HepG2 (cell line): ENCODE measurements around the gene HSPB6. TPM values are rescaled to one million over a fixed set of nuclear protein-coding genes. Genes with fewer than 3 reads are reported as not detected.

Source experiments
- ATAC-seq: fragments of 200-7000 bp; cut with Tn5 transposase; 3 replicates; pipeline ENCODE4 v1.9.1; 2020; ENCODE audit warnings: mild to moderate bottlenecking, moderate library complexity
- BruUV-seq: library from RNA; stranded (reverse); fragments of 400-500 nt; replicated peaks from 2 replicates; lab custom pipeline; 2021; lab: Mats Ljungman, UMichigan
- CTCF ChIA-PET: fragments of 300-600 bp; formaldehyde crosslinking; extraction: SDS; loops from one replicate; lab custom pipeline; 2021; ENCODE audit warnings: low total read pairs, inconsistent platforms, low intra/inter-chr PET ratio; lab: Yijun Ruan, JAX
- POLR2A ChIA-PET: fragments of 350-600 bp; sonication (Branson Sonifier 250); formaldehyde crosslinking; loops from one replicate; lab custom pipeline; 2020; ENCODE audit warnings: antibody characterized with exemption, inconsistent platforms; lab: Yijun Ruan, JAX
- DNase-seq: peaks from one replicate; pipeline ENCODE4 v3.0.0-alpha.2; 2015; ENCODE audit warnings: low spot score
- FAIRE-seq: peaks from 3 replicates; lab custom pipeline; 2011; peaks lifted over from hg19 to GRCh38; lab: Jason Lieb, UNC
- H2AFZ ChIP-seq: one replicate; pipeline ENCODE4 v1.6.1; 2011; ENCODE audit warnings: low read length, inconsistent platforms
- H3K27ac ChIP-seq: fragments of 300-600 bp; 3 replicates; pipeline ENCODE4 v1.8.0; 2011; ENCODE audit warnings: mixed run types, mild to moderate bottlenecking, mixed read lengths, low read length, inconsistent platforms; ENCODE audit not compliant: insufficient read depth; ENCODE audit errors: extremely low read length
- H3K27me3 ChIP-seq, 2 experiments: fragments of 200-600 bp in 1 of 2; 2 replicates in 1 of 2; 3 replicates in 1 of 2; pipeline versions ENCODE4 v1.6.0 to v1.8.0; 2011; ENCODE audit warnings: low read length in 2 of 2, mild to moderate bottlenecking in 2 of 2, moderate library complexity in 2 of 2, inconsistent platforms in 1 of 2; ENCODE audit not compliant: insufficient read depth in 2 of 2, control insufficient read depth in 1 of 2
- H3K36me3 ChIP-seq, 2 experiments: fragments of 200-600 bp in 1 of 2; replicated peaks in 1 of 2; 2 replicates in 1 of 2; 3 replicates in 1 of 2; pipeline versions ENCODE4 v1.5.1 to v1.8.0; 2011; ENCODE audit warnings: low read length in 2 of 2, inconsistent platforms in 1 of 2; ENCODE audit not compliant: insufficient read depth in 2 of 2, control insufficient read depth in 1 of 2
- H3K4me1 ChIP-seq: 2 replicates; pipeline ENCODE4 v1.5.1; 2012; ENCODE audit warnings: low read length, inconsistent platforms; ENCODE audit not compliant: insufficient read depth
- H3K4me2 ChIP-seq: 2 replicates; pipeline ENCODE4 v1.6.0; 2011; ENCODE audit warnings: low read depth, low read length, inconsistent platforms
- H3K4me3 ChIP-seq, 3 experiments: fragments of 200-600 bp in 1 of 3; sonication (generic), shearing (Covaris generic) in 1 of 3; replicated peaks in 1 of 3; 2 replicates each; pipeline ENCODE4 v1.5.1; 2011 to 2016; ENCODE audit warnings: low read length in 3 of 3, inconsistent platforms in 2 of 3, low read depth in 2 of 3, mild to moderate bottlenecking in 2 of 3, control low read depth in 1 of 3, mixed read lengths in 1 of 3; ENCODE audit not compliant: insufficient read depth in 1 of 3
- H3K79me2 ChIP-seq: one replicate; pipeline ENCODE4 v1.6.1; 2011; ENCODE audit warnings: low read length, inconsistent platforms; ENCODE audit not compliant: insufficient read depth
- H3K9ac ChIP-seq: 2 replicates; pipeline ENCODE4 v1.6.0; 2011; ENCODE audit warnings: mild to moderate bottlenecking, low read depth, low read length, inconsistent platforms; ENCODE audit not compliant: insufficient read depth
- H3K9me3 ChIP-seq: 2 replicates; pipeline ENCODE4 v1.5.1; 2012; ENCODE audit warnings: mild to moderate bottlenecking, low read length
- H4K20me1 ChIP-seq: 2 replicates; pipeline ENCODE4 v1.6.0; 2011; ENCODE audit warnings: inconsistent platforms, mild to moderate bottlenecking, low read length, moderate library complexity; ENCODE audit not compliant: insufficient read depth
- AKAP8 ChIP-seq: sonication (generic); formaldehyde crosslinking; IDR thresholded peaks from 2 replicates; pipeline ENCODE4 v1.5.1; 2020; ENCODE audit warnings: mild to moderate bottlenecking, missing genetic modification reagents
- MEF2D ChIP-seq: sonication (generic); formaldehyde crosslinking; IDR thresholded peaks from 2 replicates; pipeline ENCODE4 v1.5.1; 2020; ENCODE audit warnings: mild to moderate bottlenecking, missing genetic modification reagents
- SP4 ChIP-seq: sonication (generic); formaldehyde crosslinking; IDR thresholded peaks from 2 replicates; pipeline ENCODE4 v1.8.1; 2023; ENCODE audit warnings: mild to moderate bottlenecking, missing genetic modification reagents
- ZBTB33 ChIP-seq: sonication (generic); formaldehyde crosslinking; IDR thresholded peaks from 2 replicates; pipeline ENCODE4 v1.4.0; 2020; ENCODE audit warnings: missing genetic modification reagents
- ZNF143 ChIP-seq: sonication (generic); formaldehyde crosslinking; IDR thresholded peaks from 2 replicates; pipeline ENCODE4 v1.4.0; 2020; ENCODE audit warnings: missing genetic modification reagents
- ZNF317 ChIP-seq: sonication (generic); formaldehyde crosslinking; IDR thresholded peaks from 2 replicates; pipeline ENCODE4 v1.5.0; 2020; ENCODE audit warnings: mild to moderate bottlenecking, missing genetic modification reagents
- ZNF564 ChIP-seq: sonication (generic); formaldehyde crosslinking; IDR thresholded peaks from 2 replicates; pipeline ENCODE4 v1.8.1; 2023; ENCODE audit warnings: mild to moderate bottlenecking, missing genetic modification reagents
- ZNF768 ChIP-seq: sonication (generic); formaldehyde crosslinking; IDR thresholded peaks from 2 replicates; pipeline ENCODE4 v1.4.0; 2020; ENCODE audit warnings: missing genetic modification reagents
- WGBS: methylation state at CpG from one replicate; pipeline ENCODE4 v1.1.6; 2017; ENCODE audit warnings: low lambda C conversion rate; 5-methylcytosine and 5-hydroxymethylcytosine counted together
- in situ Hi-C: cut with HindIII; loops from 2 replicates; pipeline ENCODE4 v1.10.0; 2017; ENCODE audit warnings: low pct_unique_long_range_greater_than_20kb; ENCODE audit not compliant: extremely low pct_ligation_motif_present
- intact Hi-C: fragments of 100-400 bp; cut with micrococcal nuclease; formaldehyde crosslinking; loops from one replicate; pipeline ENCODE4 v1.10.0; 2022; ENCODE audit not compliant: unreplicated experiment
- polyA plus RNA-seq, 8 experiments: library from polyadenylated mRNA; depleted of rRNA in 3 of 8; stranded (reverse) in 7 of 8; unstranded in 1 of 8; fragments of >200 nt; fragmentation: Illumina TruSeq in 4 of 8; extraction: Trizol in 4 of 8; gene quantifications; 2 replicates each; pipeline versions ENCODE4 v1.2.1 to v1.2.3, GENCODE V29; 2011 to 2016; ENCODE audit warnings: low read depth in 4 of 8, missing spikeins in 1 of 8, mixed read lengths in 1 of 8; ENCODE audit not compliant: insufficient read depth in 1 of 8
- total RNA-seq, 5 experiments: library from RNA; depleted of rRNA; stranded (reverse); fragments of >200 nt; fragmentation: Illumina TruSeq; extraction: Trizol; gene quantifications; 2 replicates each; pipeline ENCODE4 v1.2.3, GENCODE V29; 2016; ENCODE audit warnings: low read depth in 1 of 5
- TF ChIP-seq, protein P1 (sequence below): fragments of 450-650 bp; IDR thresholded peaks from 2 replicates; pipeline ENCODE4 v1.6.1; 2016

Gene HSPB6
- total and polyA plus RNA-seq, 2 of the 13 experiments (the other 11 are each of a cell fraction or from before 2014, with no cell fraction given): 0.18 TPM; not detected in 1

- Histone ChIP-seq H4K20me1 (peaks cover 8% of the 10 kb centered on the region), H3K79me2 (peaks cover 21% of the 10 kb centered on the region), H3K9me3 (no peaks in the 10 kb centered on the region), H3K27me3 (no peaks in the 10 kb centered on the region), H2AFZ (no peak overlapping the region), H3K27ac (no peak overlapping the region), H3K9ac (peak overlapping the region; percentile 81), H3K4me1 (peaks cover 34% of the 10 kb centered on the region), H3K36me3 (peaks cover 0 to 6% of the 10 kb centered on the region in 2 experiments; a peak in 2 of 5 replicates), H3K4me2 (peak overlapping the region; percentile 96), H3K4me3 (peak overlapping the region; percentile 69 to 91 (median 81); a peak in 5 of 6 replicates)
- in situ Hi-C loops (loop anchor here (5.0 kb wide), 1 partner anchor 168 kb away; the partner anchor contains the start of gene TMEM147), intact Hi-C loops (no loop called here)
- no TSS peak for BruUV-seq
- ChIA-PET CTCF (interaction anchor here (7.0 kb wide), 1 partner anchor 21 kb away, joined by 201 read pairs; no protein-coding TSS in a partner anchor), POLR2A (interaction anchor here (5.0 kb wide), 1 partner anchor 13 kb away, joined by 23 read pairs; no protein-coding TSS in a partner anchor)
- TF ChIP-seq ZNF317 (CRISPR knock-in tag) (no peak), ZBTB33 (CRISPR knock-in tag) (peak; percentile 70), MEF2D (no peak), ZNF143 (CRISPR knock-in tag) (no peak), ZNF564 (CRISPR knock-in tag) (0 out of 2 replicates have a peak, but pooled peaks have one; percentile 8), SP4 (CRISPR knock-in tag) (peak; percentile 20; the same call in 1 of the 2 replicates), ZNF768 (CRISPR knock-in tag) (0 out of 2 replicates have a peak, but pooled peaks have one; percentile 5), AKAP8 (peak; percentile 18; the same call in 1 of the 2 replicates)
- TF ChIP-seq, protein P1, sequence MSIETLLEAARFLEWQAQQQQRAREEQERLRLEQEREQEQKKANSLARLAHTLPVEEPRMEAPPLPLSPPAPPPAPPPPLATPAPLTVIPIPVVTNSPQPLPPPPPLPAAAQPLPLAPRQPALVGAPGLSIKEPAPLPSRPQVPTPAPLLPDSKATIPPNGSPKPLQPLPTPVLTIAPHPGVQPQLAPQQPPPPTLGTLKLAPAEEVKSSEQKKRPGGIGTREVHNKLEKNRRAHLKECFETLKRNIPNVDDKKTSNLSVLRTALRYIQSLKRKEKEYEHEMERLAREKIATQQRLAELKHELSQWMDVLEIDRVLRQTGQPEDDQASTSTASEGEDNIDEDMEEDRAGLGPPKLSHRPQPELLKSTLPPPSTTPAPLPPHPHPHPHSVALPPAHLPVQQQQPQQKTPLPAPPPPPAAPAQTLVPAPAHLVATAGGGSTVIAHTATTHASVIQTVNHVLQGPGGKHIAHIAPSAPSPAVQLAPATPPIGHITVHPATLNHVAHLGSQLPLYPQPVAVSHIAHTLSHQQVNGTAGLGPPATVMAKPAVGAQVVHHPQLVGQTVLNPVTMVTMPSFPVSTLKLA: no peak
- WGBS: 100% methylated on average over 1 of the region's 7 CpGs
- no peak for DNase-seq
- no peak for FAIRE-seq
- ATAC-seq: no peak
Measured at GRCh38 chr19:35715355-35715809, 41.4 kb downstream of the HSPB6 start.
